AML-193 (cell line): ENCODE results near the gene MTMR6.

Source experiments
- DNase-seq, 2 experiments: peaks; one replicate each; lab custom pipeline; 2025; lab: John Stamatoyannopoulos, UW

Gene MTMR6

GRCh38 chr13:25217023-25217885 lies 70.0 kb downstream of the MTMR6 start:
- DNase-seq = no peak

- no peak for DNase-seq
Observed at GRCh38 chr13:25215253-25215575, 72.1 kb downstream of the MTMR6 start.

- no peak for DNase-seq
Observed at GRCh38 chr13:25214491-25215252, 72.6 kb downstream of the MTMR6 start.

GRCh38 chr13:25213715-25214114 lies 73.6 kb downstream of the MTMR6 start:
- DNase-seq = no peak

GRCh38 chr13:25210842-25211569 lies 76.3 kb downstream of the MTMR6 start:
- no peak for DNase-seq

GRCh38 chr13:25207291-25207810 lies 79.9 kb downstream of the MTMR6 start:
- DNase-seq = no peak

GRCh38 chr13:25204863-25205262 lies 82.4 kb downstream of the MTMR6 start:
- DNase-seq = no peak

- no peak for DNase-seq
Observed at GRCh38 chr13:25203127-25203740, 84.1 kb downstream of the MTMR6 start.

GRCh38 chr13:25200783-25201182 lies 86.5 kb downstream of the MTMR6 start:
- no peak for DNase-seq

- DNase-seq = no peak
Observed at GRCh38 chr13:25198647-25199046, 88.6 kb downstream of the MTMR6 start.

- DNase-seq = no peak
Observed at GRCh38 chr13:25196971-25197370, 90.3 kb downstream of the MTMR6 start.
